A549 (cell line): ENCODE data around the gene ABHD12B.

ENCODE experiments used
- BHLHE40 ChIP-seq: IDR thresholded peaks from 2 replicates; pipeline ENCODE4 v1.6.1; 2012; ENCODE audit warnings: low read depth, low read length, inconsistent platforms
- EP300 ChIP-seq, 2 experiments: fragments of >200 bp; sonication (Bioruptor Twin); formaldehyde crosslinking; IDR thresholded peaks; 2 replicates in 1 of 2; 3 replicates in 1 of 2; pipeline ENCODE4 v1.6.1; 2016 to 2017
- POLR2A ChIP-seq: IDR thresholded peaks from 2 replicates; pipeline ENCODE4 v1.6.1; 2012; ENCODE audit warnings: mild to moderate bottlenecking, low read length
- RAD21 ChIP-seq, 2 experiments: fragments of >200 bp in 1 of 2; sonication (Bioruptor Twin) in 1 of 2; formaldehyde crosslinking in 1 of 2; IDR thresholded peaks in 1 of 2; conservative IDR thresholded peaks in 1 of 2; 2 replicates in 1 of 2; 3 replicates in 1 of 2; pipeline ENCODE4 v1.6.1; 2012 to 2018; ENCODE audit warnings: inconsistent platforms in 1 of 2

GRCh38 chr14:50832935-50833630 is 38.8 kb upstream of the ABHD12B start:
- TF ChIP-seq RAD21 (conservative IDR thresholded peaks at IDR 0.05 in 1 of 2, IDR thresholded peaks at IDR 0.05 in 1 of 2): no peak
- no peak for TF ChIP-seq POLR2A
- TF ChIP-seq BHLHE40: no peak
- no peak for TF ChIP-seq EP300 (IDR thresholded peaks at IDR 0.05)
